HG02678 (cell line): ENCODE results near the gene NYAP2.

Experiments used
- ATAC-seq: cut with Tn5 transposase; IDR thresholded peaks from one replicate; pipeline ENCODE4 v1.9.1; 2021; ENCODE audit warnings: mild to moderate bottlenecking, moderate library complexity; ENCODE audit not compliant: unreplicated experiment

The NYAP2 gene

GRCh38 chr2:225536036-225536435 lies 136.5 kb downstream of the NYAP2 start:
- no peak for ATAC-seq

GRCh38 chr2:225543626-225544025 lies 144.1 kb downstream of the NYAP2 start:
- ATAC-seq = no peak

DNA sequence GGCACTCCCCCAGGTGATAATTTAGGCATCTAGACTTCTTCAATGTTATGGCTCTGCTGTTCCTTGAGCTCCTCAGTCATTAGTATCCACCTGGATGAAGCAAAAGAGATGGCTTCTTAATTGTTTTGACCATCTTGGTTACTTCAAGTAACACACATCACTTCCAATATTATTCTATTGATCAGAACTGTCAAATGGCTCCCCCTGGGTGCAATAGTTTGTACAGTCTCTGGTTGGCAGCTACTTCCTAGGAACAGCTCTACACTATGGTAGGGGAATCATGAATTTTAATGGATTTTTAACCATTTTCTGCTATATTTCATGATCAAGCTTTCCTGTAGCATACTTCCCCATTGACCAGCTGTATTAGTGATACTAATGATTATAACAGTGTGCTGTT lies 157.0 kb downstream of the NYAP2 start:
- ATAC-seq = no peak

DNA sequence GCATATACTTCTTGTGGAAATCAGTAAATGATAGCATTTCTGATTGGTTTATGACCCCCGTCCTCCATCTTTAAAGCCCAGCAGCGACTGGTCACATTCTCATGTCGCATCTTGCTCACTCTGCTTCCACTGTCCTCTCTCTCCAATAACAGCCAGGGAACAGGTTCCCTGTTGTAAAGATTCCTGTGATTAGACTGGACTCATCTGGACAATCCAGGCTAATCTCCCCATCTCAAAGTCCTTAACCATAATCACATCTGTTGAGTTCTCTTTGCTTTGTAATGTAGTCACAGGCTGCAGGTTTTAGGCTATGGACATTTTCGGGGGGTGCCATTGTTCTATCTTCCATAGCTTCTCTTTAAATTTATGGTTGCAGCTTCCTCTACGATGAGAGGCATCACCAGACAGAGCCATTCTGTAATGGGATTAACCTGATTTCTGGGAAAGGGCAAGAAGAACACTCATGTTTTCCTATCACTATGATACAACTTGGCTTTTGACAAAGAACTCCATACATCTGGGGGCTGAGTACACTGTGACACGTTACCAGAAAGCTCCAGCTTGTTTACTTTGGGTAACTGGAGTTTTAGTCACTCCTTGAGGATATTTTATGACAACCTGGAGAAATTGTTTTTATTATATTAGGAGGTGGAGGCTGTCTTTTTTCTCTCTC lies 159.0 kb downstream of the NYAP2 start:
- ATAC-seq = no peak

- no peak for ATAC-seq
These were observed 159.5 kb downstream of the NYAP2 start for GRCh38 chr2:225559072-225559415.

DNA sequence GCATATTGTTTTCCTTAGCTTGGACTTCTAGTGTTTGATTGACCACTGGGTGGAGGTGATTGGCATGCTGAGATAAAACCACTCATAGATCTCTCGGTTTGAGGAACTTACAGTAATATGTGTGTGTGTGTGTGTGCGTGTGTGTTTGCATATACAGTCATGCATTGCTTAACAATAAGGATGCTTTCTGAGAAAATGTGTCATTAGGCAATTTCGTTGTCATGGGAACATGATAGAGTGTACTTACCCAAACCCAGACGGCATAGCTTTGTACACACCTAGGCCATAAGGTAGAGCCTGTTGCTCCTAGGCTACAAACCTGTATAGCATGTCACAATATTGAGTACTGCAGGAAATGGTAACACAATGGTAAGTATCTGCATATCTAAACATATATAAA lies 167.3 kb downstream of the NYAP2 start:
- no peak for ATAC-seq

- ATAC-seq = no peak
These were observed 170.5 kb downstream of the NYAP2 start for GRCh38 chr2:225569995-225570394.

- ATAC-seq = no peak
These were observed 174.1 kb downstream of the NYAP2 start for GRCh38 chr2:225573603-225574002.

DNA sequence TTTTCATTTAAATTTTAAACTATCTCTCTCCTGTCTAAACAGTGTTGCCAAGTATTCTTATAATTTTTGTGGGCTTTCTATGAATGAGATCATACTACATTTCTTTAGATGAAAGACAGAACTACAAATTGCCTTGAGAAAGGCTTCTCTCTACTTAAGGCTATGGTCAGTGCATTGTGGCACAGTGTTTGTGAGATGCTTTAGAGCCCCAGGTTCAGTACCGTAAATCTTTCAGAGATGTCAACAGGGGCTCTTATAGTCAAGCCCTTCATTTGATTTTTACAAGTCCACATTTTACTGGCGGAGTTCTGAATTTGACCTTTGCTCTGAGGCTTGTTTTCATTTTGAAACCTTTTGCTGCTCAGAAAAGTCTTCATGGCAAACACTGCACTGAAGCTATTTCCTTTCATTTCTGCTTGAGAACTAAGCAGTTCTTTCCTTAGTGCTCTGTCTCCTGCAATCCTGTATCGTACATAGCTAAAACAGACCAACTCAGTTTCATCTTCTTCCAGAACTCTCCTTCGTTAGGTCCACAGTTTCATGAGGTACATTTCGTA lies 175.2 kb downstream of the NYAP2 start:
- ATAC-seq = no peak

DNA sequence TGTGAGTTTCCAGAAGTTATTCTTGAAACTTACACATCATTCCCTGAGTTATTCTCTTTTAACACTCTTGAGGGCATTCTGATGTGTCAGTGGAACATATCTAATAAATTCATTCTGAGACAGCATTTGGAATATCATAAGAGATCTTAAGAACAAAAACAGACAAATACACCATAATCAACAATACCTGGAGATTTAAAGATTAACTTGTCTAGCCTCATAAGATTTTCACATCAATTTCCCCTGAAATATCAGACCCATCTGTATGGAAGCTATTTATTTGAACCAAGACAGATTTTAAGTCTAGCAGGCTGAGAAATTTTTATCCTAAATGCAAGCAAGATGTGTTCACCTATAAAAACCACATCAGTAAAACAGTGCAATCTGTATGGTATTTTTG lies 181.6 kb downstream of the NYAP2 start:
- ATAC-seq = no peak

DNA sequence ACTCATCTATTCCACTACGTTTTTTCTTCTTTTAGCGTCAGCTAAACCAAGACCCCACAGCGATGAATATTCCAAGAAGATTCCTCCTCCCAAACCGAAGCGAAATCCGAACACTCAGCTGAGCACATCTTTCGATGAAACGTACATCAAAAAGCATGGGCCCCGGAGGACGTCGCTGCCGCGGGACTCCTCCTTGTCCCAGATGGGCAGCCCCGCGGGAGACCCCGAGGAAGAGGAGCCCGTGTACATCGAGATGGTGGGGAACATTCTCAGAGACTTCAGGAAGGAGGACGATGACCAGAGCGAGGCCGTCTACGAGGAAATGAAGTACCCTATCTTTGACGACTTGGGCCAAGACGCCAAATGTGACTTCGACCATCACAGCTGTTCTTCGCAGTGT lies 182.4 kb downstream of the NYAP2 start:
- no peak for ATAC-seq

DNA sequence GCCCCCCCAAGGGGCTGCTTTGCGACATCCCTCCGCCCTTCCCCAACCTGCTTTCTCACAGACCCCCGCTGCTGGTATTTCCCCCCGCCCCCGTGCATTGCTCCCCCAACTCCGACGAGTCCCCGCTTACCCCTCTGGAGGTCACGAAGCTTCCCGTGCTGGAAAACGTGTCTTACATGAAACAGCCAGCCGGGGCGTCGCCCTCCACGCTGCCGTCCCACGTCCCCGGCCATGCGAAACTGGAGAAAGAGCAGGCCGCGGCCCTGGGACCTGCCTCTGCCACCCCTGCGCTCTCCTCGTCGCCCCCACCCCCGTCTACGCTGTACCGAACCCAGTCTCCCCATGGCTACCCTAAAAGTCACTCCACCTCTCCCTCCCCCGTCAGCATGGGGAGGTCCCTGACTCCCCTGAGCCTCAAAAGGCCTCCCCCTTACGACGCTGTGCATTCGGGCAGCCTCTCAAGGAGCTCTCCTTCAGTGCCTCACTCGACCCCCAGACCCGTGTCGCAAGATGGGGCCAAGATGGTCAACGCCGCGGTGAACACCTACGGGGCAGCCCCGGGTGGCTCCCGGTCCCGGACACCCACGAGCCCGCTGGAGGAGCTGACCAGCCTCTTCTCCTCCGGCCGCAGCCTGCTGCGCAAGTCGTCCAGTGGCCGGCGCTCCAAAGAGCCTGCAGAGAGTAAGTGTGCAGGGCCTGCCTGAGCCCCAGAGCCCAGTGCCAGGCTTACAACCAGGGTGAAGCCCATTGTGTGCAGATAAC lies 183.0 kb downstream of the NYAP2 start:
- no peak for ATAC-seq

DNA sequence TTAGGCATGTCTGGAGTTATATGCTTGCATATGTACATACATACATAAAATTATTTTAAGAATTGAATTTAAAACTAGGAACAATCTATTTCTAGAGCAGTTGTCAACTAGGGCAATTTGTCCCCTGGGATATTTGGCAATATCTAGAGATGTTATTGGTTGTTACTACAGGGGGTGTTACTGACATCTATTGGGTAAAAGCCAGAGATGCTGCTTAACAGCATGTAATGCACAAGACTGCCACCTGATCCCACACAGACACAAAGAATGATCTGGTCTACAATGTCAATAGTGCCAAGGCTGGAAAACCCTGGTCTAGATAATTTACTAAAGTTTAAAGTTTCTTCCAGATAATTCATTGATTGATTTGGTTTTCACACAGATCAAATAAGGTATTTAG lies 185.3 kb downstream of the NYAP2 start:
- ATAC-seq = no peak

DNA sequence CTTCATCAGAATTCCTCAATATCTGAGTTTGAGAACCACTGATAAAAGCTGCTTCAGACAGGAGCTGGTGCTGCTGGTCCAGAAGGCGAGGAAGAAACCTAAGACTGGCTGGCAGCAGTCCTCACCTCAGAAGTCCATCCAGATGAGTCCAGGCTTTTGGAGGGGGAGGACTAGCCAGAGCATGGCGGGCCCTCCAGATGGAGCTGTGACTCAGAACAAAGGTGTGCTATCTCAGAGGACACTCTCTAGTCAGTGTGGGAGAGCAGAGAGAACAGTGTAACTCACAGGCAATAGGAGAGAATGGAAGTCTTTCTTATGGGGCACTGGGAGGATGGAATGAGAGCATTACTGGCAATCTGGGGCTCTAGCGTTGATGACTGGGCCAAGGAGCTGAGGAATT lies 191.4 kb downstream of the NYAP2 start:
- no peak for ATAC-seq

DNA sequence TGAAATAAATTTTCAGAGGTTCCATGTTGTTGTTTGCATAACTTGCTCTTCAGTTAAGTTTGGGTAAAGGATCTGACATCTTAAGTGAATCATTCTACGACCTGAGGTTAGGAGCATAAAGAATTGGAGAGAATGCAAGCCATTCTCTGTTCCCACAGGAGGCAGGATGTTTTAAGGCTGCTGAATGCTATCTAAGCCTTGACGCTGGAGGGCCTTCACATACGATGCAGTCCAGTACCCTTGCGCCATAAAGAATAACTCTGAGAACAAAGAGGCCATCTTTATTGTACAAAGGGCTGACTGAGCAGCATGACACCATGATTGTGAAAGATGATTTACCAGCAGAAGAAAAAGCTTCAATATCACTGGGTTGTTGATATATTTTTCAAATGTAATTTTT lies 198.4 kb downstream of the NYAP2 start:
- ATAC-seq = no peak

DNA sequence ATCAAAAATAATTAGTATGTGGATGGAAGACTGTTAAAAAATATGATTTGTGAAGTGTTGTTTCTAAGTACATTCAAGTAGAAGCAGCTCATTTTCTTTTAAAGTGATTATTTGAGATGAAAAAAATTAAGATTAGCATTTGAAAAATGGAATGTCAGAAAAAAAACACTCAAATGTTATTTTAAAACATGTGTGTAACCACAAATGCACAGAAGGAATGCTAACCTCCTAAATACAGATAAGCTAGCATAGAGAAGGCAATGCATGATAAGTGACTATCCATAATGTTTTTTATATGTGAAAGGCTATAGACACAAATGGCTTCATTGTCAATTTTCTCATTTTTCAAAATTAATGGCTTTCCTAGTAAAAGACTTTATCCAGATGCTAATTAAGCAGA lies 198.9 kb downstream of the NYAP2 start:
- no peak for ATAC-seq

DNA sequence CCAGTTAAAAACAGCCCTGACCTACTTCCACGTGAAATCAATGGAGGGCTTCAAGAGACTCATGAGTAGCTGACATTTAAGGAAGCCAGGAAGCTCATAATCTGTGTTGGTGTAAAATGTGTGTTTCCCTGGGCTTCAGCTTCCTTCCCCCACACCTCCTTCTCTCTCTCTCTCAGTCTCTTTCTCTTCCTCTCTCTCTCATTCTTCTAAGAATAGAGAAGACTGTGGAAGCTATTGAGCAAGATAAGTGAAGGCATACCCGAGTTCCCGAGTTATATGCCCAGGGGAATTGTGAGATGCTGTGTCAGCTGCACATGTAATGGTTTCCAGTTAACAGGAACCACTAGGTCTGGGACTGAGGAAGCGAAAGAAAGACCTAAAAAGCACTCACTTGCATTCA lies 199.4 kb downstream of the NYAP2 start:
- ATAC-seq = no peak

- ATAC-seq = no peak
These were observed 200.3 kb downstream of the NYAP2 start for GRCh38 chr2:225599856-225600255.

DNA sequence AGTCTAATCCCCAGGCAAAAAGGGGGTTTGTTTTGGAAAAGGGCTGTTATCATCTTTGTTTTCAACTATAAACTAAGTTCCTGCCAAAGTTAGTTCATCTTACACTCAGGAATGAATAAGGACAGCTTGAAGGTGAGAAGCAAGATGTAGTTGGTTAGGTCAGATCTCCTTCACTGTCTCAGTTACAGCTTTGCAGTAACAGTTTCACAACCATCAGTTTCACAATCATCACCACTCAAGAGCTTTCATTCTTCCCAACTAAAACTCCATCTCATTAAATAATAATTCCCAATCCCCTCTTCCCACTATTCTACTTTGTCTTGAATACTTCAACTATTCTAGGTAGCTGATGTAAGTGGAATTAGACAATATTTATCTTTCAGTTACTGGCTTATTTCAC lies 200.9 kb downstream of the NYAP2 start:
- ATAC-seq = no peak

- no peak for ATAC-seq
These were observed 201.4 kb downstream of the NYAP2 start for GRCh38 chr2:225600865-225601264.

GRCh38 chr2:225602205-225602604 lies 202.7 kb downstream of the NYAP2 start:
- no peak for ATAC-seq

- ATAC-seq = no peak
These were observed 208.6 kb downstream of the NYAP2 start for GRCh38 chr2:225608136-225608535.
